IMR-90 (cell line): ENCODE data around the gene SH3BP2. TPM values are rescaled to one million over a fixed set of nuclear protein-coding genes. Genes with fewer than 3 reads are reported as not detected.

Experiments used
- ATAC-seq: fragments of 200-7000 bp; cut with Tn5 transposase; 2 replicates; pipeline ENCODE4 v1.9.1; 2020; ENCODE audit warnings: low read depth, mild to moderate bottlenecking, moderate library complexity
- BruUV-seq: library from RNA; stranded (reverse); fragments of 400-500 nt; replicated peaks from 2 replicates; lab custom pipeline; 2021; lab: Mats Ljungman, UMichigan
- CTCF ChIA-PET: fragments of 300-600 bp; formaldehyde crosslinking; extraction: SDS; loops from one replicate; lab custom pipeline; 2021; ENCODE audit warnings: antibody characterized with exemption; lab: Yijun Ruan, JAX
- POLR2A ChIA-PET: fragments of 300-600 bp; sonication (Branson Sonifier 250); formaldehyde crosslinking; loops from one replicate; lab custom pipeline; 2022; ENCODE audit warnings: antibody characterized with exemption; ENCODE audit not compliant: unreplicated experiment; lab: Charles Lee
- DNase-seq: peaks from one replicate; pipeline ENCODE4 v3.0.0; 2013
- H2AFZ ChIP-seq: replicated peaks from 2 replicates; pipeline ENCODE3; 2013; ENCODE audit warnings: low read length, mild to moderate bottlenecking; ENCODE audit not compliant: poor library complexity
- H2AK5ac ChIP-seq: 2 replicates; pipeline ENCODE4 v1.6.1; 2013; ENCODE audit warnings: low read depth, low read length, inconsistent platforms
- H2AK9ac ChIP-seq: replicated peaks from 2 replicates; pipeline ENCODE3; 2013; ENCODE audit warnings: mild to moderate bottlenecking, low read depth, low read length, moderate library complexity; ENCODE audit not compliant: poor library complexity
- H2BK120ac ChIP-seq: 2 replicates; pipeline ENCODE4 v1.6.1; 2013; ENCODE audit warnings: low read depth, low read length, inconsistent platforms
- H2BK15ac ChIP-seq: 3 replicates; pipeline ENCODE4 v1.6.1; 2013; ENCODE audit warnings: low read depth, low read length, inconsistent platforms
- H2BK20ac ChIP-seq: 2 replicates; pipeline ENCODE4 v1.6.1; 2013; ENCODE audit warnings: low read depth, mild to moderate bottlenecking, inconsistent platforms, low read length, moderate library complexity
- H2BK5ac ChIP-seq: 2 replicates; pipeline ENCODE4 v1.6.1; 2013; ENCODE audit warnings: mild to moderate bottlenecking, low read depth, low read length, inconsistent platforms; ENCODE audit not compliant: poor library complexity, severe bottlenecking
- H3K14ac ChIP-seq: replicated peaks from 2 replicates; pipeline ENCODE4 v1.6.1; 2013; ENCODE audit warnings: low read depth, low read length, inconsistent platforms
- H3K18ac ChIP-seq: 2 replicates; pipeline ENCODE4 v1.6.1; 2013; ENCODE audit warnings: low read depth, low read length, control low read depth
- H3K23ac ChIP-seq: 2 replicates; pipeline ENCODE4 v1.6.1; 2013; ENCODE audit warnings: low read depth, low read length, inconsistent platforms
- H3K27ac ChIP-seq: 2 replicates; pipeline ENCODE4 v1.5.1; 2013; ENCODE audit warnings: mild to moderate bottlenecking, control low read depth, low read length; ENCODE audit not compliant: insufficient read depth
- H3K27me3 ChIP-seq: 2 replicates; pipeline ENCODE4 v1.6.1; 2013; ENCODE audit warnings: low read length; ENCODE audit not compliant: control insufficient read depth, insufficient read depth
- H3K36me3 ChIP-seq: 2 replicates; pipeline ENCODE4 v1.6.1; 2013; ENCODE audit warnings: low read length, mixed read lengths; ENCODE audit not compliant: control insufficient read depth, insufficient read depth
- H3K4ac ChIP-seq: 2 replicates; pipeline ENCODE4 v1.6.1; 2013; ENCODE audit warnings: low read depth, low read length, inconsistent platforms
- H3K4me1 ChIP-seq: 2 replicates; pipeline ENCODE4 v1.6.1; 2013; ENCODE audit warnings: low read length, mixed read lengths; ENCODE audit not compliant: control insufficient read depth, insufficient read depth
- H3K4me2 ChIP-seq: 2 replicates; pipeline ENCODE4 v1.6.1; 2013; ENCODE audit warnings: low read depth, mild to moderate bottlenecking, control low read depth, low read length, moderate library complexity
- H3K4me3 ChIP-seq: 2 replicates; pipeline ENCODE4 v1.5.1; 2013; ENCODE audit warnings: low read depth, mild to moderate bottlenecking, control low read depth, low read length, moderate library complexity; ENCODE audit not compliant: insufficient read depth
- H3K56ac ChIP-seq: 2 replicates; pipeline ENCODE4 v1.6.1; 2013; ENCODE audit warnings: low read length, inconsistent platforms; ENCODE audit not compliant: insufficient read depth; ENCODE audit errors: extremely low read depth
- H3K79me1 ChIP-seq, 2 experiments: 2 replicates each; pipeline ENCODE4 v1.6.1; 2013; ENCODE audit warnings: low read length in 2 of 2, inconsistent platforms in 1 of 2, low read depth in 1 of 2
- H3K9ac ChIP-seq: 2 replicates; pipeline ENCODE4 v1.6.1; 2013; ENCODE audit warnings: low read depth, low read length, control low read depth
- H3K9me1 ChIP-seq: 2 replicates; pipeline ENCODE4 v1.6.1; 2013; ENCODE audit warnings: low read length, inconsistent platforms; ENCODE audit not compliant: insufficient read depth
- H3K9me3 ChIP-seq: 2 replicates; pipeline ENCODE4 v1.6.1; 2013; ENCODE audit warnings: low read length; ENCODE audit not compliant: control insufficient read depth, insufficient read depth
- H4K20me1 ChIP-seq: 2 replicates; pipeline ENCODE4 v1.6.1; 2013; ENCODE audit warnings: low read length, inconsistent platforms; ENCODE audit not compliant: insufficient read depth
- H4K5ac ChIP-seq: 2 replicates; pipeline ENCODE4 v1.6.1; 2013; ENCODE audit warnings: mild to moderate bottlenecking, low read depth, low read length, control low read depth
- H4K8ac ChIP-seq, 2 experiments: 2 replicates each; pipeline ENCODE4 v1.6.1; 2013; ENCODE audit warnings: low read depth in 2 of 2, low read length in 2 of 2, control low read depth in 1 of 2, inconsistent platforms in 1 of 2
- H4K91ac ChIP-seq: 2 replicates; pipeline ENCODE4 v1.6.1; 2013; ENCODE audit warnings: low read depth, low read length, inconsistent platforms; ENCODE audit not compliant: insufficient read depth
- BHLHE40 ChIP-seq: fragments of 150-350 bp; IDR thresholded peaks from 2 replicates; pipeline ENCODE4 v1.6.1; 2016; ENCODE audit warnings: mild to moderate bottlenecking, low read depth, low read length
- CEBPB ChIP-seq: IDR thresholded peaks from 2 replicates; pipeline ENCODE4 v1.6.1; 2012; ENCODE audit warnings: low read depth, low read length, improper control_type of control experiment
- CHD1 ChIP-seq: IDR thresholded peaks from 2 replicates; pipeline ENCODE4 v1.6.1; 2012; ENCODE audit warnings: low read depth, low read length, improper control_type of control experiment
- FOS ChIP-seq: fragments of 150-350 bp; IDR thresholded peaks from 2 replicates; pipeline ENCODE4 v1.6.1; 2016; ENCODE audit warnings: low read depth, low read length
- MAFK ChIP-seq: IDR thresholded peaks from 2 replicates; pipeline ENCODE4 v1.6.1; 2012; ENCODE audit warnings: low read depth, low read length, improper control_type of control experiment
- MAZ ChIP-seq: IDR thresholded peaks from 2 replicates; pipeline ENCODE4 v1.6.1; 2012; ENCODE audit warnings: low read depth, mild to moderate bottlenecking, low read length, improper control_type of control experiment, moderate library complexity, borderline replicate concordance
- NFE2L2 ChIP-seq: fragments of 150-350 bp; IDR thresholded peaks from 2 replicates; pipeline ENCODE4 v1.6.1; 2016; ENCODE audit warnings: low read depth, mild to moderate bottlenecking, low read length
- POLR2A ChIP-seq: IDR thresholded peaks from 2 replicates; pipeline ENCODE4 v1.6.1; 2012; ENCODE audit warnings: mild to moderate bottlenecking, low read depth, low read length
- RAD21 ChIP-seq: IDR thresholded peaks from 2 replicates; pipeline ENCODE4 v1.6.1; 2012; ENCODE audit warnings: low read length, improper control_type of control experiment
- RCOR1 ChIP-seq: IDR thresholded peaks from 2 replicates; pipeline ENCODE4 v1.6.1; 2012; ENCODE audit warnings: mild to moderate bottlenecking, low read length, improper control_type of control experiment; ENCODE audit not compliant: insufficient replicate concordance
- RFX5 ChIP-seq: IDR thresholded peaks from 2 replicates; pipeline ENCODE4 v1.8.0; 2012; ENCODE audit warnings: low read depth, mild to moderate bottlenecking, low read length, moderate library complexity
- SMC3 ChIP-seq: fragments of 150-350 bp; IDR thresholded peaks from 2 replicates; pipeline ENCODE4 v1.6.1; 2016; ENCODE audit warnings: low read depth, mild to moderate bottlenecking, antibody characterized with exemption, low read length, moderate library complexity
- WGBS, 2 experiments: methylation state at CpG; one replicate each; pipeline versions ENCODE4 v1.1.5 to v1.1.7; 2013; ENCODE audit warnings: missing lambda C conversion rate in 2 of 2; ENCODE audit not compliant: insufficient read length in 1 of 2; ENCODE audit errors: extremely low coverage in 2 of 2; 5-methylcytosine and 5-hydroxymethylcytosine counted together
- dilution Hi-C: fragments of 300-500 bp; cut with HindIII; formaldehyde crosslinking; loops from one replicate; pipeline ENCODE4 v1.14.3; 2018; ENCODE audit warnings: low sequenced_read_pairs; ENCODE audit not compliant: unreplicated experiment
- in situ Hi-C: fragments of 300-500 bp; cut with MboI; formaldehyde crosslinking; loops from 3 replicates; pipeline ENCODE4 v1.14.3; 2019; ENCODE audit warnings: low sequenced_read_pairs, inconsistent platforms, mixed read lengths
- intact Hi-C: fragments of 100-400 bp; cut with micrococcal nuclease; formaldehyde crosslinking; loops from 2 replicates; pipeline ENCODE4 v1.10.0; 2022
- polyA plus RNA-seq, 3 experiments: library from polyadenylated mRNA; depleted of rRNA; stranded (reverse); fragments of >200 nt; gene quantifications; 2 replicates each; pipeline ENCODE4 v1.2.3, GENCODE V29; 2012; ENCODE audit warnings: low replicate concordance in 1 of 3
- total RNA-seq: library from RNA; depleted of rRNA; stranded (reverse); fragments of >200 nt; gene quantifications from 2 replicates; pipeline ENCODE4 v1.2.3, GENCODE V29; 2012
- TF ChIP-seq, protein P1 (sequence below): conservative IDR thresholded peaks from 2 replicates; pipeline ENCODE4 v1.5.1; 2012; ENCODE audit warnings: mild to moderate bottlenecking, low read depth, low read length, improper control_type of control experiment
- TF ChIP-seq, protein P2 (sequence below): fragments of 150-350 bp; IDR thresholded peaks from 2 replicates; pipeline ENCODE4 v1.6.1; 2017; ENCODE audit warnings: mild to moderate bottlenecking, antibody characterized with exemption, low read length, low read depth
- TF ChIP-seq, protein P3 (sequence below): fragments of 150-350 bp; IDR thresholded peaks from 2 replicates; pipeline ENCODE4 v1.6.1; 2016; ENCODE audit warnings: low read depth, mild to moderate bottlenecking, low read length, moderate library complexity, borderline replicate concordance

SH3BP2 gene
- total and polyA plus RNA-seq, 2 of the 4 experiments (the other 2 are of a cell fraction), result 9.0 to 37.2 TPM

DNA sequence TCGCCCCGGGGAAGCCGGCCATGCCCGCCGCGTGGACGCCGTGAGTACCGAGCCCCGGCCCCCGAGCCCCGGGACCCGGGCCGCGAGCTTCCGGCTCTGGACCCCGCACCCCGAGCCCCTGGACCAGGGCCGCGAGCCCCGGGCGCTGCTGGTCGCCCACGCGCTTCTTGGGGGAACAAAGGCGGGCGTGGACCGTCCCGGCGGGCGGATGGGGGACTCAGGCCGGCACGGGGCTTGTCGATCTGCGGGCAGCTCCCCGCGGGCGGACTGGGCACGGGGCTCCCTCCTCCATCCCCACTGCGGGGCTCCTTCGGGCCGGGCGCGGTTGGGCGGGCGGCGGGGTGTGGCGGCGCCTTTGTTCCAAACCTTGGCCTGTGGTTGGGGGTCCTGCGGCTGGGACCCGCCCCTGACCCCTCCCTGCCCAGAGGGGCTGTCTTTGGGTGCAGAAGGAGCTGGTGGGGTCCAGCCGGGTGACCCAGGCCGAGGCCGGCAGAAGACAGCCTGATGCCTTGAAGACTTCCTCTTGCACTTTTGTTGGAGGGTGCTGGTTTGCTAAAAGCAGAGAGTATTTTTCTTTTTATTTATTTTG lies 25.6 kb downstream of the SH3BP2 start:
- WGBS, 2 experiments, result 1% methylated on average over 15 of the region's 54 CpGs; no CpG with 5 or more reads in 1 of the 2 experiments
- DNase-seq (no peak), ATAC-seq (peak; percentile 65)
- intact Hi-C loops (no loop called here), dilution Hi-C loops (no loop called here), in situ Hi-C loops (no loop called here)
- H3K27me3 ChIP-seq, result no peaks in the 10 kb centered on the region
- 0 out of 2 replicates have a peak, but pooled peaks cover 6% of the 10 kb centered on the region for H4K20me1 ChIP-seq
- H3K9me3 ChIP-seq, result no peaks in the 10 kb centered on the region
- peak overlapping the region; percentile 48; the same call in 1 of the 2 replicates for H3K23ac ChIP-seq
- H4K8ac ChIP-seq, result peak overlapping the region; percentile 1 to 68; a peak in 2 of 4 replicates
- no peak overlapping the region for H2BK20ac ChIP-seq
- H3K36me3 ChIP-seq, result peaks cover 25% of the 10 kb centered on the region
- H2BK120ac ChIP-seq, result no peak overlapping the region
- peak overlapping the region; percentile 82 for H3K4me3 ChIP-seq
- no peak overlapping the region for H2BK15ac ChIP-seq
- H3K4me2 ChIP-seq, result peak overlapping the region; percentile 89
- CTCF ChIA-PET, result no interaction called here
- BruUV-seq, result no TSS peak
- peak overlapping the region; percentile 81 for H2AK5ac ChIP-seq
- H3K14ac ChIP-seq, result peak overlapping the region; percentile 64
- H3K27ac ChIP-seq, result peak overlapping the region; percentile 74
- peaks cover 20% of the 10 kb centered on the region for H3K9me1 ChIP-seq
- peak overlapping the region; percentile 74 for H3K4ac ChIP-seq
- H2BK5ac ChIP-seq, result peak overlapping the region; percentile 9
- peak overlapping the region; percentile 86 for H3K9ac ChIP-seq
- H2AK9ac ChIP-seq, result peak overlapping the region; percentile 97
- H3K4me1 ChIP-seq, result peaks cover 11% of the 10 kb centered on the region
- H3K18ac ChIP-seq, result 0 out of 2 replicates have a peak overlapping the region, but pooled peaks have one; percentile 50
- H3K56ac ChIP-seq, result peak overlapping the region; percentile 32; the same call in 1 of the 2 replicates
- peak overlapping the region; percentile 35; the same call in 1 of the 2 replicates for H4K91ac ChIP-seq
- TF ChIP-seq, protein P1, sequence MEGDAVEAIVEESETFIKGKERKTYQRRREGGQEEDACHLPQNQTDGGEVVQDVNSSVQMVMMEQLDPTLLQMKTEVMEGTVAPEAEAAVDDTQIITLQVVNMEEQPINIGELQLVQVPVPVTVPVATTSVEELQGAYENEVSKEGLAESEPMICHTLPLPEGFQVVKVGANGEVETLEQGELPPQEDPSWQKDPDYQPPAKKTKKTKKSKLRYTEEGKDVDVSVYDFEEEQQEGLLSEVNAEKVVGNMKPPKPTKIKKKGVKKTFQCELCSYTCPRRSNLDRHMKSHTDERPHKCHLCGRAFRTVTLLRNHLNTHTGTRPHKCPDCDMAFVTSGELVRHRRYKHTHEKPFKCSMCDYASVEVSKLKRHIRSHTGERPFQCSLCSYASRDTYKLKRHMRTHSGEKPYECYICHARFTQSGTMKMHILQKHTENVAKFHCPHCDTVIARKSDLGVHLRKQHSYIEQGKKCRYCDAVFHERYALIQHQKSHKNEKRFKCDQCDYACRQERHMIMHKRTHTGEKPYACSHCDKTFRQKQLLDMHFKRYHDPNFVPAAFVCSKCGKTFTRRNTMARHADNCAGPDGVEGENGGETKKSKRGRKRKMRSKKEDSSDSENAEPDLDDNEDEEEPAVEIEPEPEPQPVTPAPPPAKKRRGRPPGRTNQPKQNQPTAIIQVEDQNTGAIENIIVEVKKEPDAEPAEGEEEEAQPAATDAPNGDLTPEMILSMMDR, result no peak
- TF ChIP-seq BHLHE40 (no peak), NFE2L2 (no peak), POLR2A (no peak; the same call in 1 of the 2 replicates), CHD1 (no peak), MAZ (no peak), RAD21 (no peak), FOS (no peak), CEBPB (no peak), RCOR1 (no peak), RFX5 (no peak), SMC3 (no peak), MAFK (no peak)
- TF ChIP-seq, protein P2, sequence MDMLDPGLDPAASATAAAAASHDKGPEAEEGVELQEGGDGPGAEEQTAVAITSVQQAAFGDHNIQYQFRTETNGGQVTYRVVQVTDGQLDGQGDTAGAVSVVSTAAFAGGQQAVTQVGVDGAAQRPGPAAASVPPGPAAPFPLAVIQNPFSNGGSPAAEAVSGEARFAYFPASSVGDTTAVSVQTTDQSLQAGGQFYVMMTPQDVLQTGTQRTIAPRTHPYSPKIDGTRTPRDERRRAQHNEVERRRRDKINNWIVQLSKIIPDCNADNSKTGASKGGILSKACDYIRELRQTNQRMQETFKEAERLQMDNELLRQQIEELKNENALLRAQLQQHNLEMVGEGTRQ, result no peak
- TF ChIP-seq, protein P3, sequence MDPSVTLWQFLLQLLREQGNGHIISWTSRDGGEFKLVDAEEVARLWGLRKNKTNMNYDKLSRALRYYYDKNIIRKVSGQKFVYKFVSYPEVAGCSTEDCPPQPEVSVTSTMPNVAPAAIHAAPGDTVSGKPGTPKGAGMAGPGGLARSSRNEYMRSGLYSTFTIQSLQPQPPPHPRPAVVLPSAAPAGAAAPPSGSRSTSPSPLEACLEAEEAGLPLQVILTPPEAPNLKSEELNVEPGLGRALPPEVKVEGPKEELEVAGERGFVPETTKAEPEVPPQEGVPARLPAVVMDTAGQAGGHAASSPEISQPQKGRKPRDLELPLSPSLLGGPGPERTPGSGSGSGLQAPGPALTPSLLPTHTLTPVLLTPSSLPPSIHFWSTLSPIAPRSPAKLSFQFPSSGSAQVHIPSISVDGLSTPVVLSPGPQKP, result no peak
- POLR2A ChIA-PET, result interaction anchor here (0.6 to 1.0 kb wide), 2 partner anchors 8 to 15 kb away, joined by 3 read pairs; no protein-coding TSS in a partner anchor
- peak overlapping the region; percentile 94 for H2AFZ ChIP-seq
- H3K79me1 ChIP-seq, result peaks cover 29 to 66% of the 10 kb centered on the region in 2 experiments
- H4K5ac ChIP-seq, result peak overlapping the region; percentile 81; the same call in 1 of the 2 replicates
